SK-N-SH (cell line): ENCODE results near the gene CEP63.

ENCODE experiments used
- CTCF ChIP-seq: fragments of 200-600 bp; sonication (generic); IDR thresholded peaks from 2 replicates; pipeline ENCODE4 v1.6.1; 2017; ENCODE audit warnings: antibody characterized with exemption, mild to moderate bottlenecking, moderate library complexity
- EZH2phosphoT487 ChIP-seq: fragments of 200-600 bp; sonication (generic); IDR thresholded peaks from 2 replicates; pipeline ENCODE4 v1.6.1; 2017; ENCODE audit warnings: low read depth, mixed run types, mild to moderate bottlenecking, antibody characterized with exemption, moderate library complexity, borderline replicate concordance
- GABPA ChIP-seq: IDR thresholded peaks from 2 replicates; pipeline ENCODE4 v1.4.0; 2012; ENCODE audit warnings: low read depth, mild to moderate bottlenecking
- MXI1 ChIP-seq: IDR thresholded peaks from 2 replicates; pipeline ENCODE4 v1.6.1; 2012; ENCODE audit warnings: mild to moderate bottlenecking, low read depth, low read length, improper control_type of control experiment
- POLR2AphosphoS5 ChIP-seq: IDR thresholded peaks from 2 replicates; pipeline ENCODE4 v1.6.1; 2012; ENCODE audit warnings: low read depth, low read length
- RAD21 ChIP-seq: IDR thresholded peaks from 2 replicates; pipeline ENCODE4 v1.6.1; 2012; ENCODE audit warnings: mild to moderate bottlenecking, low read length
- REST ChIP-seq: IDR thresholded peaks from 2 replicates; pipeline ENCODE4 v1.6.1; 2012; ENCODE audit warnings: mild to moderate bottlenecking, low read depth, low read length, moderate library complexity
- YY1 ChIP-seq: IDR thresholded peaks from 2 replicates; pipeline ENCODE4 v1.4.0; 2012; ENCODE audit warnings: low read depth, mild to moderate bottlenecking
- TF ChIP-seq, protein P1 (sequence below): IDR thresholded peaks from 2 replicates; pipeline ENCODE4 v1.4.0; 2012; ENCODE audit warnings: low read depth

DNA sequence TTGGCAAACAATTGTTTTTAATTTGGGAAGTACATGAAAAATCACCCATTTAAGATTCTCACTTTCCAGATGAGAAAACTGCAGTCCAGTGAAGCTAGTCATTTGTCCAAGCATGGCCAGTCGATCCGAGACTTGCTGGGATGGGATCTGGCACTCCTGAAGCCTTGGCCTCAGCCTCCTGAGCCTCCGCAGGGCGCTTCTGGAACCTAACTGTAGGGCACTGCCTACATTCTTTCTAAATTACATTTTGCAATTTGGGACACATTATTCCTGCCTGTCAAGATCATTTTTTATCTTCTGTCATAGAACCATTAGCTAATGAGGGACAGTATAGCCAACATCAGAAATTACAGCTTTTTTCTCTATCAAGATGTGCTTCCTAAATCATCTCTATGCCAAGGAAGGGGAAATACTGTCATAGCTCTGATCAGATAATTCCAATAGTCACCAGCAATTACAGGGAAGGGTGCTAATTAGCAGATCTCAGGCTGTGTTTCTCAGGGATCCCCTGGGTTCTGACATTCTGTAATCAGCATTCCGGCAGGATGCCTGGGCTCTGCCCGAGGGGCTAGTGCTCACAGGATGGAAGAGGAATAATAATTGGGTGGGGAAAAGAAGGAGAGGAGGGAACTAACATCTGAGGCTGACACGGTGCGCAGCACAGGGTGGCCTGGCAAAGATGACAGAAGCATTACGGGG is 28.3 kb upstream of the CEP63 start:
- TF ChIP-seq CTCF = no peak
- TF ChIP-seq REST = no peak
- no peak for TF ChIP-seq YY1
- no peak for TF ChIP-seq RAD21
- TF ChIP-seq GABPA = no peak
- no peak for TF ChIP-seq POLR2AphosphoS5
- TF ChIP-seq MXI1 = no peak
- TF ChIP-seq, protein P1, sequence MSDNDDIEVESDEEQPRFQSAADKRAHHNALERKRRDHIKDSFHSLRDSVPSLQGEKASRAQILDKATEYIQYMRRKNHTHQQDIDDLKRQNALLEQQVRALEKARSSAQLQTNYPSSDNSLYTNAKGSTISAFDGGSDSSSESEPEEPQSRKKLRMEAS = no peak
- no peak for TF ChIP-seq EZH2phosphoT487
